ENCODE measurements around the gene MAP3K20.

MAP3K20 gene

DNA sequence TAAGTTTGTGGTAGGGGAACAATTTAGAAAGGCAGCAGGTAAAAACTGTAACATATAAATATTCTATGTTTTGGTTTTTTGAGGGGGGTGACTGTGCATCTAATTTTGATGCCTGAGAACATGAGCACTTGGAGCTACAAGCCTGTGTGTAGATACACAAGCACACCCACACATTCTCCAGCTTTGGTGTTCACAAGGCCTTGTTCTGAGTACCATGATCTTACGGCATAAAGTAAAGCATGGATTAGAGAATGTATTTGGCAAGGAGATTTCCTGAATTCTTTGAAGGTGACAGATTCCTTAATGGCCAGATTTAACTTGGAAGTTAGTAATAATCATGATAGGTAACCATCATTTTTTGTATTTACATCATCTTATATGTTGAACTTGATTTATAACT is 42.7 kb downstream of the MAP3K20 start:
- no peak for ATAC-seq (ENCODE audit: insufficient read depth, low read depth)
- H3K4me1 ChIP-seq (ENCODE audit: insufficient read depth, low read length) = no peaks in the 10 kb centered on the region
- H3K27ac ChIP-seq (ENCODE audit: low read length) = no peak overlapping the region
- H3K36me3 ChIP-seq (ENCODE audit: insufficient read depth, low read length) = no peaks in the 10 kb centered on the region
- DNase-seq = no peak
- peaks cover 17% of the 10 kb centered on the region for H3K79me2 ChIP-seq (ENCODE audit: insufficient read depth, low read length)
- H3K9me3 ChIP-seq (ENCODE audit: insufficient read depth, low read length, severe bottlenecking) = no peaks in the 10 kb centered on the region
- TF ChIP-seq, protein P1, sequence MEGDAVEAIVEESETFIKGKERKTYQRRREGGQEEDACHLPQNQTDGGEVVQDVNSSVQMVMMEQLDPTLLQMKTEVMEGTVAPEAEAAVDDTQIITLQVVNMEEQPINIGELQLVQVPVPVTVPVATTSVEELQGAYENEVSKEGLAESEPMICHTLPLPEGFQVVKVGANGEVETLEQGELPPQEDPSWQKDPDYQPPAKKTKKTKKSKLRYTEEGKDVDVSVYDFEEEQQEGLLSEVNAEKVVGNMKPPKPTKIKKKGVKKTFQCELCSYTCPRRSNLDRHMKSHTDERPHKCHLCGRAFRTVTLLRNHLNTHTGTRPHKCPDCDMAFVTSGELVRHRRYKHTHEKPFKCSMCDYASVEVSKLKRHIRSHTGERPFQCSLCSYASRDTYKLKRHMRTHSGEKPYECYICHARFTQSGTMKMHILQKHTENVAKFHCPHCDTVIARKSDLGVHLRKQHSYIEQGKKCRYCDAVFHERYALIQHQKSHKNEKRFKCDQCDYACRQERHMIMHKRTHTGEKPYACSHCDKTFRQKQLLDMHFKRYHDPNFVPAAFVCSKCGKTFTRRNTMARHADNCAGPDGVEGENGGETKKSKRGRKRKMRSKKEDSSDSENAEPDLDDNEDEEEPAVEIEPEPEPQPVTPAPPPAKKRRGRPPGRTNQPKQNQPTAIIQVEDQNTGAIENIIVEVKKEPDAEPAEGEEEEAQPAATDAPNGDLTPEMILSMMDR (IDR thresholded peaks at IDR 0.05; ENCODE audit: borderline replicate concordance, extremely low read depth, low read length, poor library complexity, severe bottlenecking) = no peak
- TF ChIP-seq EZH2 (IDR thresholded peaks at IDR 0.05; ENCODE audit: borderline replicate concordance, low read depth, low read length, severe bottlenecking) = no peak
- no peaks in the 10 kb centered on the region for H3K27me3 ChIP-seq (ENCODE audit: insufficient read depth, low read length, poor library complexity)
- peaks cover 5% of the 10 kb centered on the region; the same call in 1 of the 2 replicates for H4K20me1 ChIP-seq (ENCODE audit: insufficient read depth, low read length)
- H3K4me2 ChIP-seq (ENCODE audit: insufficient read depth, low read length) = no peak overlapping the region
- H3K4me3 ChIP-seq (ENCODE audit: low read depth in 1 of 2, low read length in 2 of 2) = no peak overlapping the region
- no peak overlapping the region for H2AFZ ChIP-seq (ENCODE audit: low read depth, low read length)
- H3K9ac ChIP-seq (ENCODE audit: low read depth, low read length) = no peak overlapping the region

DNA sequence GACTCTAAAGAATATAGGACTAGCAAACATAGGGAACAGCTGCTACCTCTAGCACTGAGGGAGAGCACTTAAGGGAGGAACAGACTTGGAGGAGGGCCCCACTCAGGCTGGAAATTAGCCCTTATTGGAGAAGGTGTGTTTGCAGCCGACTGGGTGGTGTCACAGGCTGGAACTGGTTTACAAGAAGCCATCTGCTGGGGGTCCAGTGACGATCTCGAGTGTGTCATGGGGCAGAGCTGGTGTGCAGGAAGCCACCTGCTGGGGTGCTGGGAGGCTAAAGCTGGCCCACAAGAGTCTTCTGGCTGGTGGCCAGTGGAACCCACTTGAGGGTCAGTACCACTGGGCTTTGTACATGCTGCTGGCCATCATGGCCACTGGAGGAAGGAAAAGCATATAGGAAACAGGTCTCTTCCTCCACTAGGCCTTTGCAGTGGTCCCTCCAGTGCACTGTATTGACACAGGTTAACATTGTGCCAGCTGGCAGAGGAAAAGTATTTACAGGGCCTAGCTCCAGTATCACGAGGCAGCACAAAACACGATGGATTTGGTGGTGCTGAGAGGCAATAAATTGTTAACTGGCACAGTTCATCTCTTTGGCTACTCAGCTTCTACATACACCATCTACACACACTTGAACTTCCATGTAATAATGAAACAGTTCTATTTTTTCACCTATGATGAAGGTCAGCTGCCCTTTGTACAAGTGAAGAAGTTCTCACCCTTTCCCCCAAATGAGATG is 43.6 kb downstream of the MAP3K20 start:
- H3K4me3 ChIP-seq (ENCODE audit: low read depth in 1 of 2, low read length in 2 of 2) = no peak overlapping the region
- H3K36me3 ChIP-seq (ENCODE audit: insufficient read depth, low read length) = no peaks in the 10 kb centered on the region
- DNase-seq (no peak), ATAC-seq (ENCODE audit: insufficient read depth, low read depth) (no peak)
- peaks cover 5% of the 10 kb centered on the region; the same call in 1 of the 2 replicates for H4K20me1 ChIP-seq (ENCODE audit: insufficient read depth, low read length)
- H3K4me2 ChIP-seq (ENCODE audit: insufficient read depth, low read length) = no peak overlapping the region
- H3K4me1 ChIP-seq (ENCODE audit: insufficient read depth, low read length) = no peaks in the 10 kb centered on the region
- H3K9ac ChIP-seq (ENCODE audit: low read depth, low read length) = no peak overlapping the region
- no peak overlapping the region for H3K27ac ChIP-seq (ENCODE audit: low read length)
- peaks cover 15% of the 10 kb centered on the region for H3K79me2 ChIP-seq (ENCODE audit: insufficient read depth, low read length)
- TF ChIP-seq, protein P1 (IDR thresholded peaks at IDR 0.05; ENCODE audit: borderline replicate concordance, extremely low read depth, low read length, poor library complexity, severe bottlenecking) = no peak
- no peak for TF ChIP-seq EZH2 (IDR thresholded peaks at IDR 0.05; ENCODE audit: borderline replicate concordance, low read depth, low read length, severe bottlenecking)
- no peaks in the 10 kb centered on the region for H3K9me3 ChIP-seq (ENCODE audit: insufficient read depth, low read length, severe bottlenecking)
- H3K27me3 ChIP-seq (ENCODE audit: insufficient read depth, low read length, poor library complexity) = no peaks in the 10 kb centered on the region
- H2AFZ ChIP-seq (ENCODE audit: low read depth, low read length) = no peak overlapping the region

DNA sequence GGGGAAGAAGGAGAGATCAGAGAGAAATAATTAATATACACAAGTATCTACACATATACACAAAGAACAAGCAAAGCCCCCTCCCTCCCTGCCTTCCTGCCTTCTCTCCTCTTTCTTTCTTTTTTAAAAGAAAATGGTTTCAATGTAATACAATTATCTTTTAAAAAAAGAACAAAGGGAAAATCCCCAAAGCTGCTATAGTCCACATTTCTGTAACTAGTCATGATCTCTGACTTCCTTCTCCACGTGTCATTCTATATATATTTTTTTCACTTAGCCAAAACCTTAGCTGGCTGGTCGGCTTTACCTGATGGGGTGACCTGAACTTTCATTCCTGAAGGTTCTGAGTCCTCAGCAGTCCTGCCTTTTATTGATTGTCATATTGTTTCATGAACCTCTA is 44.3 kb downstream of the MAP3K20 start:
- H3K27ac ChIP-seq (ENCODE audit: low read length) = no peak overlapping the region
- no peak overlapping the region for H2AFZ ChIP-seq (ENCODE audit: low read depth, low read length)
- DNase-seq = no peak
- H3K27me3 ChIP-seq (ENCODE audit: insufficient read depth, low read length, poor library complexity) = no peaks in the 10 kb centered on the region
- 0 out of 2 replicates have a peak, but pooled peaks cover 6% of the 10 kb centered on the region for H3K36me3 ChIP-seq (ENCODE audit: insufficient read depth, low read length)
- H3K4me2 ChIP-seq (ENCODE audit: insufficient read depth, low read length) = no peak overlapping the region
- TF ChIP-seq EZH2 (IDR thresholded peaks at IDR 0.05; ENCODE audit: borderline replicate concordance, low read depth, low read length, severe bottlenecking) = no peak
- TF ChIP-seq, protein P1 (IDR thresholded peaks at IDR 0.05; ENCODE audit: borderline replicate concordance, extremely low read depth, low read length, poor library complexity, severe bottlenecking) = no peak
- H3K4me3 ChIP-seq (ENCODE audit: low read depth in 1 of 2, low read length in 2 of 2) = no peak overlapping the region
- ATAC-seq (ENCODE audit: insufficient read depth, low read depth) = no peak
- H3K79me2 ChIP-seq (ENCODE audit: insufficient read depth, low read length) = peaks cover 11% of the 10 kb centered on the region
- no peak overlapping the region for H3K9ac ChIP-seq (ENCODE audit: low read depth, low read length)
- H3K4me1 ChIP-seq (ENCODE audit: insufficient read depth, low read length) = no peaks in the 10 kb centered on the region
- H3K9me3 ChIP-seq (ENCODE audit: insufficient read depth, low read length, severe bottlenecking) = no peaks in the 10 kb centered on the region
- peaks cover 5% of the 10 kb centered on the region; the same call in 1 of the 2 replicates for H4K20me1 ChIP-seq (ENCODE audit: insufficient read depth, low read length)

Data from DND-41 (cell line).